GM13977 (cell line): ENCODE results near the gene AURKAIP1.
"Not testable (repeated sequence)": the region's sequence is repeated elsewhere in the genome, so short reads cannot be mapped to it uniquely, and the experiment has no call there.

Source experiments
- DNase-seq: peaks from one replicate; pipeline ENCODE4 v3.0.0; 2012; ENCODE audit warnings: low spot score
- CTCF ChIP-seq: IDR thresholded peaks from 2 replicates; pipeline ENCODE4 v1.5.1; 2012; ENCODE audit warnings: mild to moderate bottlenecking, control low read depth; ENCODE audit not compliant: insufficient read depth; ENCODE audit errors: extremely low read depth, missing control alignments
- in situ Hi-C: fragments of 300-500 bp; cut with MboI; formaldehyde crosslinking; loops from one replicate; pipeline ENCODE4 v1.12.0; 2022; ENCODE audit warnings: low sequenced_read_pairs, low pct_unique_long_range_greater_than_20kb, mixed read lengths, inconsistent platforms; ENCODE audit not compliant: unreplicated experiment

The AURKAIP1 gene

GRCh38 chr1:1391225-1391624 lies 16.2 kb upstream of the AURKAIP1 start:
- DNase-seq = no peak
- in situ Hi-C loops = no loop called here

GRCh38 chr1:1390675-1391074 lies 15.7 kb upstream of the AURKAIP1 start:
- DNase-seq = no peak
- TF ChIP-seq CTCF = no peak
- in situ Hi-C loops = no loop called here

More at GRCh38 chr1:1391225-1391624, 16.2 kb upstream of the AURKAIP1 start:
- TF ChIP-seq CTCF = no peak

DNA sequence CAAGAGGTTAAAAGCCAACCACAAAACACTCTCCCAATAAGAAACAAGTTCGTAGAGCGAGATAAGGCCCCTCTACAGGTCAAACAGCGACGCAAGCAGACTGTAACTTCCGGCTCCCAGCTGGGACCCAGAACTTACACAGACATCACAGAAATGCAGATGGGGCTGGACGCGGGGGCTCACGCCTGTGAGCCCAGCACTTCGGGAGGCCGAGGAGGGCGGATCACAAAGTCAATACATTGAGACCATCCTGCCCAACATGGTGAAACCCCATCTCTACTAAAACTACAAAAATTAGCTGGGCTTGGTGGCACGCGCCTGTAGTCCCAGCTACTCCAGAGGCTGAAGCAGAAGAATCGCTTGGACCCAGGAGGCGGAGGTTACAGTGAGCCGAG lies 13.1 kb upstream of the AURKAIP1 start:
- TF ChIP-seq CTCF = no peak
- in situ Hi-C loops = no loop called here

GRCh38 chr1:1387098-1388077 lies 12.4 kb upstream of the AURKAIP1 start:
- in situ Hi-C loops = no loop called here
- no peak for DNase-seq
- no peak for TF ChIP-seq CTCF

More for the DNA sequence above, 13.1 kb upstream of the AURKAIP1 start:
- DNase-seq = no peak

DNA sequence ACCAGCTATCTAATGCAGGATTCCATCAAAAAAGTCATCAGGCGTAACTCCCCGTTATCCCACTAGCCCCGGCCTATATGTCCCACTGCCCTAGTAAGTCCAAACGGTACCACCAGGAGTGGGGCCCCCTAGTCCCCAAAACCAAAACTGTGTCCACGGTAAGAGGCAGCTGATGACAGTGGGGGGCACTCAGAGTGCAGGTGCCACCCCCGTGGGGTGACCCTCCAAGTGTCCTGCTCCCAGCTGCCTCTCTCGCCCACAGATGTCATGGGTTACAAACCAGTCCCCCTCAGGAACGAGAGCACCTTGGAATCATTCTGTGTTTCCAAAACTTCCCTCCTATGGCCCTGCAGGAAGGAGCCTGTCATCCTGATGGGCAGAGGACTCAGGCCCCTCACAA lies 10.9 kb upstream of the AURKAIP1 start:
- TF ChIP-seq CTCF = no peak
- DNase-seq = no peak
- in situ Hi-C loops = no loop called here

GRCh38 chr1:1385339-1385738 lies 10.3 kb upstream of the AURKAIP1 start:
- DNase-seq, in situ Hi-C loops: not testable (repeated sequence)

GRCh38 chr1:1381294-1381693 lies 6.3 kb upstream of the AURKAIP1 start:
- no peak for DNase-seq
- TF ChIP-seq CTCF = no peak
- in situ Hi-C loops = no loop called here
